Suprapubic skin (tissue), 3 donors: ENCODE measurements around the gene ARRB1.

Source experiments
- EP300 ChIP-seq: sonication (generic); formaldehyde crosslinking; IDR thresholded peaks from one replicate; pipeline ENCODE4 v1.6.1; 2017; ENCODE audit warnings: antibody characterized with exemption
- TF ChIP-seq, protein P1 (sequence below), 2 donors: fragments of 200-600 bp in 1 of 2; fragments of 450-650 bp in 1 of 2; sonication (generic) in 1 of 2; IDR thresholded peaks; one replicate each; pipeline ENCODE4 v1.5.1; 2016 to 2019; ENCODE audit warnings: antibody characterized with exemption in 2 of 2, mild to moderate bottlenecking in 1 of 2, moderate library complexity in 1 of 2

DNA sequence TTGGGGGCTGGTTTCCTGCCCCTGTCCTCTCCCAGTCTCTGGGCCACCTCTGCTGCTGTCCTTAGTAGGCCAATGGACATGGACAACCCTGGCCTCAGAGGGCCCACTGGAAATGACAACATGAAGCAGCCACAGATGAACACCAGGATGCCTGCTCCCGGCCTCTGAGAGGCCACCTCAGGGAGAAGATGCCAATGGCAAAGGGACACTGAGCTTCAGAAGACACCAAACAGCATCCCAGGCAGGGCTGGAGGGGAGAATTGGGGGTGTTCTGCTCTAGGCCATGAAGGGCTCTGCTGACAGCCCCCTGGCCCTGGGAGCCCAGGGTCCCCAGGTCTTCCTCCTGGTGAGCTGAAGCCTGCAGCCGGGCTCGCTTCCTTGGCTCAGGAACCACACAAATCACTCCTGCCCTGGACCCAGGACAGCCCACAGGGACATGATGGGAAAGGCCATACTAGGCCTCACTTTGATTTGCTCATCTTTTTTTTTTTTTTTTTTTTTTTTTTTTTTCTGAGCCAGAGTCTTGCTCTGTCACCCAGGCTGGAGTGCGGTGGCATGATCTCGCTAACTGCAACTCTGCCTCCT is 65.6 kb downstream of the ARRB1 start:
- TF ChIP-seq, protein P1, sequence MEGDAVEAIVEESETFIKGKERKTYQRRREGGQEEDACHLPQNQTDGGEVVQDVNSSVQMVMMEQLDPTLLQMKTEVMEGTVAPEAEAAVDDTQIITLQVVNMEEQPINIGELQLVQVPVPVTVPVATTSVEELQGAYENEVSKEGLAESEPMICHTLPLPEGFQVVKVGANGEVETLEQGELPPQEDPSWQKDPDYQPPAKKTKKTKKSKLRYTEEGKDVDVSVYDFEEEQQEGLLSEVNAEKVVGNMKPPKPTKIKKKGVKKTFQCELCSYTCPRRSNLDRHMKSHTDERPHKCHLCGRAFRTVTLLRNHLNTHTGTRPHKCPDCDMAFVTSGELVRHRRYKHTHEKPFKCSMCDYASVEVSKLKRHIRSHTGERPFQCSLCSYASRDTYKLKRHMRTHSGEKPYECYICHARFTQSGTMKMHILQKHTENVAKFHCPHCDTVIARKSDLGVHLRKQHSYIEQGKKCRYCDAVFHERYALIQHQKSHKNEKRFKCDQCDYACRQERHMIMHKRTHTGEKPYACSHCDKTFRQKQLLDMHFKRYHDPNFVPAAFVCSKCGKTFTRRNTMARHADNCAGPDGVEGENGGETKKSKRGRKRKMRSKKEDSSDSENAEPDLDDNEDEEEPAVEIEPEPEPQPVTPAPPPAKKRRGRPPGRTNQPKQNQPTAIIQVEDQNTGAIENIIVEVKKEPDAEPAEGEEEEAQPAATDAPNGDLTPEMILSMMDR (IDR thresholded peaks at IDR 0.05) = no peak
- no peak for TF ChIP-seq EP300
